ENCODE data around the gene SASH3. TPM values are rescaled to one million over a fixed set of nuclear protein-coding genes. Genes with fewer than 3 reads are reported as not detected.

Gene SASH3
- total and polyA plus RNA-seq, 8 donors, result 0.31 to 8.5 (median 1.2) TPM

GRCh38 chrX:129842510-129843208 lies 62.9 kb downstream of the SASH3 start:
- no peaks in the 10 kb centered on the region for H3K36me3 ChIP-seq
- intact Hi-C loops (cut with DNase I), result no loop called here
- peak; percentile 29 to 75 (median 57) for DNase-seq
- no peak for FAIRE-seq
- ATAC-seq, result peak; percentile 55 to 68 (median 63)
- H3K4me3 ChIP-seq, result peak overlapping the region; percentile 44 to 63 (median 50)
- WGBS, 2 donors, result 4 to 39% methylated on average over 17 of the region's 17 CpGs
- no peaks in the 10 kb centered on the region for H3K9me3 ChIP-seq
- peaks cover 0 to 3% (median 0%) of the 10 kb centered on the region in 3 donors for H3K4me1 ChIP-seq
- TF ChIP-seq, protein P1, sequence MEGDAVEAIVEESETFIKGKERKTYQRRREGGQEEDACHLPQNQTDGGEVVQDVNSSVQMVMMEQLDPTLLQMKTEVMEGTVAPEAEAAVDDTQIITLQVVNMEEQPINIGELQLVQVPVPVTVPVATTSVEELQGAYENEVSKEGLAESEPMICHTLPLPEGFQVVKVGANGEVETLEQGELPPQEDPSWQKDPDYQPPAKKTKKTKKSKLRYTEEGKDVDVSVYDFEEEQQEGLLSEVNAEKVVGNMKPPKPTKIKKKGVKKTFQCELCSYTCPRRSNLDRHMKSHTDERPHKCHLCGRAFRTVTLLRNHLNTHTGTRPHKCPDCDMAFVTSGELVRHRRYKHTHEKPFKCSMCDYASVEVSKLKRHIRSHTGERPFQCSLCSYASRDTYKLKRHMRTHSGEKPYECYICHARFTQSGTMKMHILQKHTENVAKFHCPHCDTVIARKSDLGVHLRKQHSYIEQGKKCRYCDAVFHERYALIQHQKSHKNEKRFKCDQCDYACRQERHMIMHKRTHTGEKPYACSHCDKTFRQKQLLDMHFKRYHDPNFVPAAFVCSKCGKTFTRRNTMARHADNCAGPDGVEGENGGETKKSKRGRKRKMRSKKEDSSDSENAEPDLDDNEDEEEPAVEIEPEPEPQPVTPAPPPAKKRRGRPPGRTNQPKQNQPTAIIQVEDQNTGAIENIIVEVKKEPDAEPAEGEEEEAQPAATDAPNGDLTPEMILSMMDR (IDR thresholded peaks at IDR 0.05), result no peak
- H3K27me3 ChIP-seq, result no peaks in the 10 kb centered on the region
- H3K27ac ChIP-seq, result peak overlapping the region in 3 of 4 donors; percentile 42 to 65 (median 63)

GRCh38 chrX:129843209-129843458 lies 63.4 kb downstream of the SASH3 start:
- no peak for DNase-seq
- WGBS, 2 donors, result 0 to 30% methylated on average over 23 of the region's 23 CpGs
- no peaks in the 10 kb centered on the region for H3K27me3 ChIP-seq
- no peaks in the 10 kb centered on the region for H3K36me3 ChIP-seq
- peaks cover 0 to 3% (median 0%) of the 10 kb centered on the region in 3 donors for H3K4me1 ChIP-seq
- H3K9me3 ChIP-seq, result no peaks in the 10 kb centered on the region
- peak overlapping the region; percentile 44 to 63 (median 50) for H3K4me3 ChIP-seq
- ATAC-seq, result no peak
- FAIRE-seq, result no peak
- peak overlapping the region; percentile 42 to 65 (median 54) for H3K27ac ChIP-seq
- intact Hi-C loops (cut with DNase I), result no loop called here
- TF ChIP-seq, protein P1 (IDR thresholded peaks at IDR 0.05), result no peak

- ATAC-seq (peak; percentile 97 to 98 (median 97)), DNase-seq (peak; percentile 80 to 93 (median 88)), FAIRE-seq (no peak)
- intact Hi-C loops (cut with DNase I), result no loop called here
- TF ChIP-seq, protein P1 (IDR thresholded peaks at IDR 0.05), result no peak
- Histone ChIP-seq H3K36me3 (no peaks in the 10 kb centered on the region), H3K4me1 (peaks cover 0 to 3% (median 0%) of the 10 kb centered on the region in 3 donors), H3K4me3 (peak within 1 kb of the TSS; percentile 44 to 63 (median 50)), H3K9me3 (no peaks in the 10 kb centered on the region), H3K27me3 (no peaks in the 10 kb centered on the region), H3K27ac (peak within 1 kb of the TSS; percentile 42 to 65 (median 54))
- WGBS, 2 donors, result 0 to 40% methylated on average over 72 of the region's 72 CpGs
These were observed 63.9 kb downstream of the SASH3 start, which contains the start of gene ZDHHC9 for GRCh38 chrX:129843459-129844306. TSS of gene ZDHHC9 (minus strand) at chrX:129843886. CDS start at chrX:129841945, 1,941 bp downstream.

Other genes starting within 250 kb of the SASH3 start
- gene OCRL, start 239.7 kb upstream of the SASH3 start, total RNA-seq, result 10 to 100 TPM in 3 of 6 donors, 1 to 10 TPM in 3; 6.9 to 12.9 (median 9.7) TPM
- 10 to 100 TPM in 1 of 2 donors, 1 to 10 TPM in 1; 8.5 to 16.2 TPM for gene OCRL, start 239.7 kb upstream of the SASH3 start, polyA plus RNA-seq
- under 1 TPM in 5 of 6 donors, not detected in 1; 0.09 to 0.61 (median 0.23) TPM for gene APLN, start 125.0 kb upstream of the SASH3 start, total RNA-seq
- gene APLN, start 125.0 kb upstream of the SASH3 start, polyA plus RNA-seq, result under 1 TPM; 0.19 TPM
- 1 to 10 TPM in 2 of 6 donors, under 1 TPM in 4; 0.08 to 1.0 (median 0.20) TPM for gene XPNPEP2, start 41.0 kb upstream of the SASH3 start, total RNA-seq
- gene XPNPEP2, start 41.0 kb upstream of the SASH3 start, polyA plus RNA-seq, result under 1 TPM; 0.07 to 0.27 TPM
- gene ZDHHC9, start 63.9 kb downstream of the SASH3 start, total RNA-seq, result 10 to 100 TPM; 15.2 to 23.9 (median 17.8) TPM
- gene ZDHHC9, start 63.9 kb downstream of the SASH3 start, polyA plus RNA-seq, result 1 to 10 TPM; 4.1 to 7.0 TPM
- 10 to 100 TPM in 5 of 6 donors, 1 to 10 TPM in 1; 9.4 to 18.3 (median 12.1) TPM for gene UTP14A, start 126.2 kb downstream of the SASH3 start, total RNA-seq
- 1 to 10 TPM; 9.0 to 9.8 TPM for gene UTP14A, start 126.2 kb downstream of the SASH3 start, polyA plus RNA-seq
- 10 to 100 TPM in 1 of 6 donors, 1 to 10 TPM in 5; 3.5 to 11.1 (median 6.0) TPM for gene BCORL1, start 202.7 kb downstream of the SASH3 start, total RNA-seq
- gene BCORL1, start 202.7 kb downstream of the SASH3 start, polyA plus RNA-seq, result 1 to 10 TPM; 1.7 to 3.7 TPM

Measured in pancreas (tissue), 10 donors.